MCF 10A (cell line): ENCODE measurements around the gene ZBTB45. TPM values are rescaled to one million over a fixed set of nuclear protein-coding genes. Genes with fewer than 3 reads are reported as not detected.

ENCODE experiments used
- BruUV-seq: library from RNA; stranded (reverse); fragments of 400-500 nt; replicated peaks from 2 replicates; lab custom pipeline; 2021; lab: Mats Ljungman, UMichigan
- CTCF ChIA-PET: fragments of 300-600 bp; sonication (Branson Sonifier 250); formaldehyde crosslinking; extraction: SDS; loops from one replicate; lab custom pipeline; 2021; ENCODE audit warnings: antibody characterized with exemption, inconsistent platforms; lab: Yijun Ruan, JAX
- POLR2A ChIA-PET: fragments of 300-600, 350-650 bp; sonication (Branson Sonifier 250); formaldehyde crosslinking; extraction: SDS; loops from one replicate; lab custom pipeline; 2020; ENCODE audit warnings: antibody characterized with exemption, inconsistent platforms; lab: Yijun Ruan, JAX
- DNase-seq: peaks from one replicate; pipeline ENCODE4 v3.0.0-alpha.2; 2018; ENCODE audit not compliant: unreplicated experiment
- H3K27ac Mint-ChIP-seq: one replicate; pipeline ENCODE4 v1.8.0; 2022; ENCODE audit warnings: mild to moderate bottlenecking, low read depth, mixed read lengths; ENCODE audit not compliant: unreplicated experiment
- H3K27me3 Mint-ChIP-seq: one replicate; pipeline ENCODE4 v1.8.0; 2022; ENCODE audit warnings: mixed read lengths; ENCODE audit not compliant: insufficient read depth, unreplicated experiment
- H3K36me3 Mint-ChIP-seq: one replicate; pipeline ENCODE4 v1.8.0; 2022; ENCODE audit warnings: mild to moderate bottlenecking, moderate library complexity, mixed read lengths; ENCODE audit not compliant: insufficient read depth, unreplicated experiment
- H3K4me1 Mint-ChIP-seq: one replicate; pipeline ENCODE4 v1.8.0; 2022; ENCODE audit warnings: mixed read lengths; ENCODE audit not compliant: insufficient read depth, unreplicated experiment
- H3K4me3 Mint-ChIP-seq: one replicate; pipeline ENCODE4 v1.8.0; 2022; ENCODE audit warnings: mild to moderate bottlenecking, moderate library complexity, mixed read lengths; ENCODE audit not compliant: unreplicated experiment
- H3K9me3 Mint-ChIP-seq: one replicate; pipeline ENCODE4 v1.8.0; 2022; ENCODE audit warnings: mixed read lengths; ENCODE audit not compliant: unreplicated experiment
- CTCF ChIP-seq: fragments of 200-600 bp; IDR thresholded peaks from one replicate; pipeline ENCODE4 v1.8.0; 2022; ENCODE audit warnings: antibody characterized with exemption, mild to moderate bottlenecking; ENCODE audit not compliant: unreplicated experiment
- intact Hi-C: fragments of 100-400 bp; cut with micrococcal nuclease; formaldehyde crosslinking; loops from 2 replicates; pipeline ENCODE4 v1.14.1; 2022
- total RNA-seq: library from RNA; stranded (reverse); gene quantifications from 2 replicates; pipeline ENCODE4 v1.2.3, GENCODE V29; 2022

ZBTB45 gene
- total RNA-seq, 1 experiment from 2014 or later, result 12.8 TPM

- no peak for TF ChIP-seq CTCF
- Mint-ChIP-seq H3K36me3 (no peaks in the 10 kb centered on the region), H3K27ac (no peak overlapping the region), H3K4me1 (no peaks in the 10 kb centered on the region), H3K27me3 (peaks cover 18% of the 10 kb centered on the region), H3K4me3 (no peak overlapping the region), H3K9me3 (no peaks in the 10 kb centered on the region)
- intact Hi-C loops, result no loop called here
- CTCF ChIA-PET, result no interaction called here
- no peak for DNase-seq
- BruUV-seq, result no TSS peak
- POLR2A ChIA-PET, result no interaction called here
Measured at GRCh38 chr19:58538257-58539168, 18.9 kb upstream of the ZBTB45 start.

- Mint-ChIP-seq H3K27ac (no peak overlapping the region), H3K27me3 (peaks cover 25% of the 10 kb centered on the region), H3K9me3 (no peaks in the 10 kb centered on the region), H3K4me1 (no peaks in the 10 kb centered on the region), H3K36me3 (no peaks in the 10 kb centered on the region), H3K4me3 (no peak overlapping the region)
- BruUV-seq, result no TSS peak
- no peak for DNase-seq
- TF ChIP-seq CTCF, result no peak
- intact Hi-C loops, result no loop called here
- CTCF ChIA-PET, result interaction anchor here (0.7 kb wide), 1 partner anchor 16 kb away, joined by 4 read pairs; no protein-coding TSS in a partner anchor
- POLR2A ChIA-PET, result no interaction called here
Measured at GRCh38 chr19:58536852-58537798, 17.5 kb upstream of the ZBTB45 start.

GRCh38 chr19:58535857-58536256 is 16.2 kb upstream of the ZBTB45 start:
- TF ChIP-seq CTCF, result no peak
- no TSS peak for BruUV-seq
- Mint-ChIP-seq H3K27ac (no peak overlapping the region), H3K27me3 (peaks cover 37% of the 10 kb centered on the region), H3K36me3 (no peaks in the 10 kb centered on the region), H3K4me3 (no peak overlapping the region), H3K9me3 (no peaks in the 10 kb centered on the region), H3K4me1 (no peaks in the 10 kb centered on the region)
- POLR2A ChIA-PET, result interaction anchor here (0.7 to 1.9 kb wide), 2 partner anchors 8 to 16 kb away, joined by 3 to 5 read pairs; partner anchors contain the start of genes TRIM28 and ZBTB45
- no peak for DNase-seq
- intact Hi-C loops, result no loop called here
- CTCF ChIA-PET, result interaction anchor here (1.0 kb wide), 1 partner anchor 16 kb away, joined by 5 read pairs; the partner anchor contains the start of gene ZBTB45
